Endothelial cell of umbilical vein (primary cell): Measurements from ENCODE around the gene TMEM203.

ENCODE experiments used
- CTCF ChIP-seq, 2 donors: IDR thresholded peaks; 1 replicate in 1 of 2; 2 replicates in 1 of 2; pipeline ENCODE4 v1.5.1; 2011; ENCODE audit warnings: low read length in 2 of 2, mild to moderate bottlenecking in 2 of 2, moderate library complexity in 2 of 2, control low read depth in 1 of 2, inconsistent platforms in 1 of 2, low read depth in 1 of 2; ENCODE audit not compliant: insufficient read depth in 1 of 2; ENCODE audit errors: extremely low read depth in 1 of 2
- EZH2 ChIP-seq: IDR thresholded peaks from 2 replicates; pipeline ENCODE4 v1.6.1; 2012; ENCODE audit warnings: borderline replicate concordance, low read depth, mild to moderate bottlenecking, moderate library complexity, low read length, inconsistent platforms; ENCODE audit not compliant: severe bottlenecking
- JUN ChIP-seq: IDR thresholded peaks from 2 replicates; pipeline ENCODE4 v1.6.1; 2011; ENCODE audit warnings: borderline replicate concordance, low read depth; ENCODE audit not compliant: insufficient read length, insufficient read depth
- MAX ChIP-seq: IDR thresholded peaks from 2 replicates; pipeline ENCODE4 v1.6.1; 2011; ENCODE audit not compliant: insufficient read depth, insufficient read length
- MYC ChIP-seq: IDR thresholded peaks from one replicate; pipeline ENCODE4 v1.6.1; 2011; ENCODE audit warnings: mild to moderate bottlenecking, low read depth, low read length
- POLR2A ChIP-seq: IDR thresholded peaks from 2 replicates; pipeline ENCODE4 v1.6.1; 2012; ENCODE audit warnings: low read depth, mild to moderate bottlenecking, control low read depth, low read length
- POLR2AphosphoS5 ChIP-seq: IDR thresholded peaks from 2 replicates; pipeline ENCODE4 v1.6.1; 2012; ENCODE audit warnings: low read depth, mild to moderate bottlenecking, control low read depth, low read length, moderate library complexity; ENCODE audit not compliant: insufficient read depth

GRCh38 chr9:137227054-137227852 is 21.8 kb upstream of the TMEM203 start, which contains the start of gene RNF224:
- TF ChIP-seq CTCF (IDR thresholded peaks at IDR 0.05; ENCODE audit: extremely low read depth in 1 of 2, insufficient read depth in 1 of 2, low read depth in 1 of 2, low read length in 2 of 2) (peak; percentile 86 to 95), POLR2A (no peak), POLR2AphosphoS5 (no peak), MAX (no peak), MYC (no peak), JUN (no peak), EZH2 (no peak)
